Right lobe of liver (tissue), 6 donors: ENCODE data around the gene PLCL2. TPM values are rescaled to one million over a fixed set of nuclear protein-coding genes. Genes with fewer than 3 reads are reported as not detected.

Experiments
- ATAC-seq, 4 donors: fragments of 200-7000 bp; cut with Tn5 transposase; one replicate each; pipeline ENCODE4 v1.9.1; 2020; ENCODE audit warnings: mild to moderate bottlenecking in 4 of 4, moderate library complexity in 4 of 4
- DNase-seq, 3 donors: peaks; one replicate each; pipeline ENCODE4 v3.0.0-alpha.2; 2020
- H3K27ac ChIP-seq, 3 donors: fragments of 200-600 bp; one replicate each; pipeline ENCODE4 v1.8.0; 2022
- H3K27me3 ChIP-seq, 2 donors: fragments of 200-600 bp; one replicate each; pipeline ENCODE4 v1.8.0; 2022
- H3K36me3 ChIP-seq, 4 donors: fragments of 200-600 bp; sonication (generic) in 1 of 4; one replicate each; pipeline versions ENCODE4 v1.5.1 to v1.8.0; 2017 to 2022; ENCODE audit warnings: control low read depth in 1 of 4
- H3K4me1 ChIP-seq, 4 donors: fragments of 200-600 bp; sonication (generic) in 1 of 4; one replicate each; pipeline versions ENCODE4 v1.5.1 to v1.8.0; 2017 to 2022; ENCODE audit warnings: control low read depth in 1 of 4
- H3K4me3 ChIP-seq, 3 donors: fragments of 200-600 bp; one replicate each; pipeline ENCODE4 v1.8.0; 2022
- H3K9me3 ChIP-seq, 4 donors: fragments of 200-600 bp; sonication (generic) in 1 of 4; one replicate each; pipeline versions ENCODE4 v1.5.1 to v1.8.0; 2017 to 2022; ENCODE audit warnings: control low read depth in 1 of 4
- CTCF ChIP-seq, 4 donors: fragments of 200-600 bp in 3 of 4; fragments of 450-650 bp in 1 of 4; IDR thresholded peaks; one replicate each; pipeline versions ENCODE4 v1.5.1 to v1.8.0; 2016 to 2022; ENCODE audit warnings: antibody characterized with exemption in 4 of 4, mild to moderate bottlenecking in 2 of 4
- POLR2A ChIP-seq: fragments of 450-650 bp; IDR thresholded peaks from one replicate; pipeline ENCODE4 v1.6.1; 2017; ENCODE audit warnings: antibody characterized with exemption, mild to moderate bottlenecking
- WGBS: methylation state at CpG from one replicate; pipeline ENCODE4 v1.1.6; 2018; ENCODE audit warnings: low coverage, low lambda C conversion rate; ENCODE audit not compliant: insufficient coverage; ENCODE audit errors: missing lambda C conversion rate; 5-methylcytosine and 5-hydroxymethylcytosine counted together
- intact Hi-C, 2 donors: fragments of 100-400 bp; cut with DNase I; formaldehyde crosslinking; loops; one replicate each; pipeline versions ENCODE4 v1.11.2 to v1.14.1; 2022
- total RNA-seq, 6 experiments: library from RNA; depleted of rRNA in 2 of 6; stranded (reverse); fragments of >200 nt in 2 of 6; fragmentation: NEBNext Ultra II Directional in 3 of 6; extraction: Animal tissue kit (Norgen Biotek cat#: 25700) in 3 of 6; gene quantifications; one replicate each; pipeline versions ENCODE4 v1.1.0 to v1.2.4, GENCODE V29; 2016 to 2023
- donor health status: DM: no; HTN: yes; CAD: no.
- donor health status: DM: no; HTN: no; CAD: no.
- donor health status: DM: no; HTN: no; CAD: no.
- donor health status: DM: no; HTN: yes; CAD: no.
- donor health status: DM: no; HTN: yes; CAD: no.

PLCL2 gene
- total RNA-seq, 6 experiments from 2014 or later: 4.6 to 8.2 (median 6.9) TPM

GRCh38 chr3:16905704-16906103, 20.9 kb downstream of the PLCL2 start:
- no peak for DNase-seq
- H3K27me3 ChIP-seq: no peaks in the 10 kb centered on the region
- no peak for ATAC-seq
- no peaks in the 10 kb centered on the region for H3K9me3 ChIP-seq
- intact Hi-C loops: no loop called here
- peaks cover 0 to 11% (median 0%) of the 10 kb centered on the region in 4 donors for H3K4me1 ChIP-seq
- no peak overlapping the region for H3K4me3 ChIP-seq
- H3K27ac ChIP-seq: no peak overlapping the region
- 100% methylated on average over 1 of the region's 1 CpG for WGBS
- TF ChIP-seq POLR2A: no peak
- no peak for TF ChIP-seq CTCF (IDR thresholded peaks at IDR 0.05)
- no peaks in the 10 kb centered on the region for H3K36me3 ChIP-seq

DNA sequence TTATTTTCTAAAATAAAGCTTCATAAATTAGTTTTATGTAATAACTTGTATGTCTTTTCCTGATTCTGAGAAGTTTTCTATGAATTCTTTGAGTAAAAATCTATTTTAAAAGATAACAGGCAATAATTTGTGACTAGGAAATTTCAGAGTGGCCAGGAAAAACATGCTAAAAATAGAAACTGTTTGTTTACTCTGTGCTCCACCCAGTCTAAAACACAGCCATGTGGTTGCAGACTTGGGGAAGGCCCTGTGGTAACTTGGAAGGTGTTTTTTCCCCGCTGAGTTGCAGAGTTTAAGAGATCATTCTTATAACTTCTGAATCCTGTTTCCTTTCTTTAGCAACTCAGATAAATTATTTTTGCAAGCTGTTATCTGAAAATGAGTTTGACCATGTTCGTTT, 21.9 kb downstream of the PLCL2 start:
- no peak overlapping the region for H3K4me3 ChIP-seq
- intact Hi-C loops: no loop called here
- DNase-seq: no peak

DNA sequence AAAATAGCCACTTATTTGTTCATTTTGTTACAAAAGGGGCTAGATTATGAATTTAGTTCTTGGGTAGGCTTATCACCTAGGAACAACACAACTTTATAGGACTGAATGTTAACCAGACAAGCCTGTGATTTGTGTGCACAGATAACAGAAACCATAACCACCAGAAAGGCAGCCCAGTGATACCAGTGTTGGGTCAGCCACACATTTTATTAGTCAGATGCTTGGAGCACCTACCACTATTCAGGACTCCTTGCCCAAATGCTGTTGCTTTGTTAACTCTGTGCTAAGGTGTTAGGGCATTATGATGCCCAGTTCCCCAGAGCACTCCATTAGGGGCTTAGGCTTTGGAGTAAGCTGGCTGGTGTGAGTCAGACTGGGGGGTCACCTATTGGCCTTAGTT, 22.5 kb downstream of the PLCL2 start:
- Histone ChIP-seq H3K36me3 (no peaks in the 10 kb centered on the region), H3K4me1 (peaks cover 0 to 11% (median 0%) of the 10 kb centered on the region in 4 donors), H3K9me3 (no peaks in the 10 kb centered on the region), H3K27me3 (no peaks in the 10 kb centered on the region), H3K27ac (peak overlapping the region in 2 of 3 donors; percentile 6 to 16), H3K4me3 (no peak overlapping the region)
- DNase-seq (no peak), ATAC-seq (peak in 3 of 4 donors; percentile 30 to 48 (median 40))
- intact Hi-C loops: no loop called here
- no peak for TF ChIP-seq POLR2A
- no peak for TF ChIP-seq CTCF (IDR thresholded peaks at IDR 0.05)

More for the DNA sequence above, 21.9 kb downstream of the PLCL2 start:
- 0% methylated on average over 2 of the region's 2 CpGs for WGBS
- ATAC-seq: peak; percentile 87 to 97 (median 94)
- TF ChIP-seq CTCF (IDR thresholded peaks at IDR 0.05) (no peak), POLR2A (no peak)
- no peaks in the 10 kb centered on the region for H3K9me3 ChIP-seq
- peaks cover 0 to 11% (median 0%) of the 10 kb centered on the region in 4 donors for H3K4me1 ChIP-seq
- peak overlapping the region in 2 of 3 donors; percentile 6 to 16 for H3K27ac ChIP-seq
- H3K36me3 ChIP-seq: no peaks in the 10 kb centered on the region
- no peaks in the 10 kb centered on the region for H3K27me3 ChIP-seq

DNA sequence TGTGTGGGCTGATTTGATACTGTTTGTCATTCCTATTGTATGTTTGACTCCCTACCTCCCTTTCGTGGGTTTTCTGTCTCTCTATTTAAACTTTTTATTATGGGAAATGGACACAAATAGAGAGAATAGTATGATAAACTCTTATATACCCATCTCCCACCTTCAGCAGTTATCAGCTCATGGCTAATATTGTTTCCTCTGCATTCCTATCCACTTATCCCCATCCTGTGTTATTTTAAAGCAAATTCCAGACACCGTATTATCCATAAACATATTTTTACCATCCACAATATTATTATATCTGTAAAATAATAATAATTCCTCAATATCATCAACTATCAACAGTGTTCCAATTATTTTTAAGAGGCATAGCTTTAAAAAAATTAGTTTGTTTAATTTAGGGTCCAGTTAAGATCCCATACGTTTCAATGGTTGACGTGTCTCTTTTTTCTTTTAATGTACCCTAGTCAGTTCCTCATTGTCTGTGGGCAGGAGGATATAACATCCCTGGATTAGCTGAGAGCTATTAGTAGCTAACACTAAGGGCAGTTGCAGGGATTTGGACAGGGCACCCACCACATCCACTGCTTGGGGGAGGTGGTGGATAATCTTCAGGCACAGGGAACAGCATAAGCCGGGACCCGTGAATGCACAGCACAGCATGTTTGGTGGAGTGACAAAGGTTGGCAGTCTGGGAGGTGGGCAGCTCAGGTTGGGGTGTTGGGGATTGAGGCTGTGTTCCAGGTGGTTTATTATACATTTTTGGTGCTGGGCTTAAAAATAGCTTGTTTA, 23.5 kb downstream of the PLCL2 start:
- H3K4me1 ChIP-seq: peaks cover 0 to 11% (median 0%) of the 10 kb centered on the region in 4 donors
- H3K4me3 ChIP-seq: no peak overlapping the region
- H3K27ac ChIP-seq: no peak overlapping the region
- no peak for DNase-seq
- no peak for ATAC-seq
- H3K9me3 ChIP-seq: no peaks in the 10 kb centered on the region
- no peaks in the 10 kb centered on the region for H3K27me3 ChIP-seq
- no peak for TF ChIP-seq POLR2A
- no peak for TF ChIP-seq CTCF (IDR thresholded peaks at IDR 0.05)
- intact Hi-C loops: no loop called here
- no peaks in the 10 kb centered on the region for H3K36me3 ChIP-seq
- WGBS: 64% methylated on average over 6 of the region's 6 CpGs
